Fibroblast of pulmonary artery (primary cell): ENCODE results near the gene TNFRSF6B.

Experiments
- DNase-seq: peaks from one replicate; pipeline ENCODE4 v3.0.0-alpha.2; 2010; ENCODE audit warnings: low read depth
- H3K4me3 ChIP-seq: replicated peaks from 2 replicates; pipeline ENCODE4 v1.5.1; 2011; ENCODE audit warnings: low read depth, mild to moderate bottlenecking, control low read depth, low read length, moderate library complexity
- CTCF ChIP-seq: IDR thresholded peaks from 2 replicates; pipeline ENCODE4 v1.5.1; 2011; ENCODE audit warnings: mild to moderate bottlenecking, control low read depth, low read length, inconsistent platforms; ENCODE audit errors: missing control alignments

The TNFRSF6B gene

GRCh38 chr20:63734111-63734945 lies 37.9 kb downstream of the TNFRSF6B start:
- TF ChIP-seq CTCF: no peak
- DNase-seq: no peak
- H3K4me3 ChIP-seq: no peak overlapping the region

- no peak overlapping the region for H3K4me3 ChIP-seq
- no peak for TF ChIP-seq CTCF
- no peak for DNase-seq
Measured at GRCh38 chr20:63734946-63735858, 38.8 kb downstream of the TNFRSF6B start.

- TF ChIP-seq CTCF: no peak
- no peak within 1 kb of the TSS for H3K4me3 ChIP-seq
- no peak for DNase-seq
Measured at GRCh38 chr20:63735859-63736718, 39.6 kb downstream of the TNFRSF6B start, which contains the start of gene LIME1. Gene LIME1, plus strand, starts transcription at chr20:63736664. Its CDS starts 886 bp downstream, at chr20:63737550.

- no peak for DNase-seq
- TF ChIP-seq CTCF: no peak
- no peak overlapping the region for H3K4me3 ChIP-seq
Measured at GRCh38 chr20:63736893-63737694, 40.6 kb downstream of the TNFRSF6B start.

- TF ChIP-seq CTCF: no peak
- H3K4me3 ChIP-seq: no peak overlapping the region
- no peak for DNase-seq
Measured at GRCh38 chr20:63737695-63737944, 41.2 kb downstream of the TNFRSF6B start.
